SK-MEL-5 (cell line): ENCODE data around the gene HP1BP3. TPM values are rescaled to one million over a fixed set of nuclear protein-coding genes. Genes with fewer than 3 reads are reported as not detected.

Experiments used
- total RNA-seq: library from RNA; depleted of rRNA; stranded (reverse); fragments of >200 nt; shearing (Covaris generic); gene quantifications from 2 replicates; pipeline ENCODE4 v1.2.3, GENCODE V29; 2014; rRNA removed

HP1BP3 gene
- total RNA-seq, 1 experiment from 2014 or later = 251 TPM

Other genes starting within 250 kb of the HP1BP3 start
- not detected in 2 replicates for gene FAM43B, start 234.7 kb downstream of the HP1BP3 start, total RNA-seq
- not detected in 2 replicates for gene CDA, start 198.2 kb downstream of the HP1BP3 start, total RNA-seq
- 27.2 and 28.4 TPM in 2 replicates for gene PINK1, start 153.8 kb downstream of the HP1BP3 start, total RNA-seq
- 453 and 482 TPM in 2 replicates for gene DDOST, start 125.9 kb downstream of the HP1BP3 start, total RNA-seq
- gene KIF17, start 69.3 kb downstream of the HP1BP3 start, total RNA-seq = 0.16 TPM in 1 of 2 replicates, not detected in the other
- gene SH2D5, start 54.6 kb downstream of the HP1BP3 start, total RNA-seq = 3.4 and 3.7 TPM in 2 replicates